ENCODE data around the gene HSPD1. TPM values are rescaled to one million over a fixed set of nuclear protein-coding genes. Genes with fewer than 3 reads are reported as not detected.
"Not testable (repeated sequence)": the region's sequence is repeated elsewhere in the genome, so short reads cannot be mapped to it uniquely, and the experiment has no call there.

The HSPD1 gene
- polyA plus RNA-seq, 4 donors, result 590 to 632 (median 608) TPM

DNA sequence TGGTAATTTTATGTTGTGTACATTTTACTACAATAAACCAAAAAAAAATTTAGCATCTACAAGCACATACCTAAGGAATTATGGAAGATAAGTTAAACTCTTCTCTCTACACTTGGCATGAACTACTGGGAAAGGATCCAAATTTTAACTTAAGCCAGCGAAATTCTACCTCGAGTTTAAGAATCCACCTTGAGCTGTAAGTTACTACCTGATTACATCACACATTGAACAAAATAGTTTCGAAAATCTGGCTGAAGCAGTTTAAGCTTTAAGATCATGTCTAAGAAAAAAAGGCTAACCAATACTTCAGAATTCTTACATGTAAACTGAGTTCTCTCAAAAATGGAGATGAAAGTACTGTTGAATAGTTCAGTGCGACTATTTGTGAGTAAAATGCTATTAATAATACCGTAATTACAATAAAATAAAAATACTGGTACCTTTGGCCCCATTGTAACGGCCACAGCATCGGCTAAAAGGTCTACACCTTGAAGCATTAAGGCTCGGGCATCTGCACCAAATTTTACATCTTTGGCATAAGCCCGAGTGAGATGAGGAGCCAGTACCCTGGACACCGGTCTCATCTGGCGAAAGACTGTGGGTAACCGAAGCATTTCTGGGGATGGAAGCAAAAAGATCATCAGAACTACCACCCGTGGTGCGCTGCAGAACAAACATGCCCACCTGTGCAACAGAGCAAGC is 1.3 kb downstream of the HSPD1 start:
- DNase-seq (ENCODE audit: low read depth in 4 of 4, low spot score in 3 of 4), result no peak

DNA sequence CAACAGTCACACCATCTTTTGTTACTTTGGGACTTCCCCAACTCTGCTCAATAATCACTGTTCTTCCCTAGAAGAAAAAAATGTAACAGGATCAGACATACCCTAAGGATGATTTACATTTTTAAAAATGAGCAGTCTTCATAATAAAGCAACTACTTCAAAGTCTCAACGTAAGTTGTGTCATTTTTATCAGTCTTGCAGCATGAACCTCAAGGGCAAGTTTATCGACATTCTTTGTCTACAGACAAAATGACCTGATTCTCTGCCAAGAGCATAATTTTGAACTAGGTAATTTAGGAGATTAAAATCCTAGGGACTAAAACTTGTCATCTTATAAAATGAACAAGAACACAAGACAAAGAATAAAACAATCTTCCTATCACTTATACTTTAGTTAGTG is 2.3 kb downstream of the HSPD1 start:
- DNase-seq (ENCODE audit: low read depth in 4 of 4, low spot score in 3 of 4), result no peak

DNA sequence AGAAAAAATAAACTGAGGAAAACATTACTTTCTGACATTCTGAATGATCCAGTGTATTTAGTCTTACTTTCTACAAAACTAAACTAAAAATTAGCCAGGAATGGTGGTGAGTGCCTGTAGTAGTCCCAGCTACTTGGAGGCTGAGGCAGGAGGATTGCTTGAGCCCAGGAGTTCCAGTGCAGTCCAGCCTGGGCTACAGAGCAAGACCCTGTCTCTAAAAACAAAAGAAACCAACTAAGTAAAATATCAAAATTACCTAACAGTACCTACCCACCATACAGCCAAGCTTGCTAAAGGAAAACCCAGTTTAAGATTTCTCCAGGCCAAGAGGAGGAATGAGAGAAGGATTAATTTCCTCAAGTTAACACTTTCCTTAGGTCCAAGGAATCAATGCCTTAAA is 2.9 kb downstream of the HSPD1 start:
- no peak for DNase-seq (ENCODE audit: low read depth in 4 of 4, low spot score in 3 of 4)

DNA sequence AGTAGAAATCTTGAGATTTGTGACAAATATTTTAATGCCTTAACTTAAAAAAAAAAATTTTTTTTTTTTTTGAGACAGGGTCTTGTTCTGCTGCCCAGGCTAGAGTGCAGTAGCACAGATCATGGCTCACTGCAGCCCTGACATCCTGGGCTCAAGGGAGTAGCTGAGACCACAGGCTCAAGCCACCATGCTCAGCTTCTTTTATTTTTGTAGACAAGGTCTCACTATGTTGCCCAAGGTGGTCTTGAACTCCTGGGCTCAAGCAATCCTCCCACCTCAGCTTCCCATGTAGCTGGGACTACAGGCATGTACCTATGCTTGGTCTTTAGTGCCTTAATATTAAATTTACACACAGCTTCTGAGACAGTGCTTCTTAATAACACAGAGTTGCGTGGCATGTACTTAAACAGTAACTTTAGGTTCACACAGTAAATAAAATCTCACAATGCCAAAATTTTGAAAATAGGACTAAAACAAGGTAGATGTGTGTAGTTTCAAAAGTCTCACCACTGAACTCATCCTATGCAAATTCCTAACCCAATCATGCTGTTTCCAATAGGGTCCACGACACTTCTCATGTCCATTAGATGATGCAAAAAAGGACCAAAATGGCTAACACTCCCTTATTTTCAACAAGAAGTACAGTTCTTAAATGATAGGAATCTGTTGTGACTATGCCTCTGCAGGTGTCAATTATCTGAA is 4.1 kb downstream of the HSPD1 start:
- DNase-seq (ENCODE audit: low read depth in 4 of 4, low spot score in 3 of 4), result no peak

DNA sequence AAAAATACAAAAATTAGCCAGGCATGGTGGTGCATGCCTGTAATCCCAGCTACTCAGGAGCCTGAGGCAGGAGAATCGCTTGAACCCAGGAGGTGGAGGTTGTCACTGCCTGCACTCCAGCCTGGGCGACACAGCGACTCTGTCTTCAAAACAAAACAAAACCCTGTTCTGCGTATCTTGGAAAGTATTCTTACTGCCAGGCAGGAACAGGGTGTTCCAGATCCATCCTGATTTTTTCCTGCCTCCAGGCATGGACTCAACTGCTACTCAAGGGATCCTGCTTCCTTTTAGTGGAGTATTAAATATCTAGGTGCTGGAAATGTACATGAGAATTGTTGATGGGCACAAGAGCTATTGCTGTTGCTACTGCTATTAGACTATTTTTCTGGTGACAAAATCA is 12.3 kb downstream of the HSPD1 start:
- no peak for DNase-seq (ENCODE audit: low read depth in 4 of 4, low spot score in 3 of 4)

DNA sequence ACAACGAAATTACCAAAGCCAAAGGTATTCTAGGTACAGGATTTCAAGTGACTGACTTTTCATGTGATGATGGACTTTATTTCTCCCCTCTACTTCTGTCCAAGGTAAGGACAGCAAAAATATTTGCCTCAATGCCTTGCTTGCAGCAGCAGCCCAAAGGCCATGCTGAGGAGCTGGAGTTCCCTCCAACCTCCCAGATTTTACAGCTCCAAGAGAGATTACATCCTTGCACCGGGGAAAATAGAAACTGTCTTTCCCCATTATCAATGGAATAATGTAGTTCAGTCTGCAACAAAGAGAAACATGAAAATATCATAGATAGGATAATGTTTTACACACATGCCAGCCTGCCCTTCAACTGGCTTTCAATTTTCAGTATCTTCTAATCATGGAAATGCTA is 13.5 kb downstream of the HSPD1 start:
- no peak for DNase-seq (ENCODE audit: low read depth in 4 of 4, low spot score in 3 of 4)

DNA sequence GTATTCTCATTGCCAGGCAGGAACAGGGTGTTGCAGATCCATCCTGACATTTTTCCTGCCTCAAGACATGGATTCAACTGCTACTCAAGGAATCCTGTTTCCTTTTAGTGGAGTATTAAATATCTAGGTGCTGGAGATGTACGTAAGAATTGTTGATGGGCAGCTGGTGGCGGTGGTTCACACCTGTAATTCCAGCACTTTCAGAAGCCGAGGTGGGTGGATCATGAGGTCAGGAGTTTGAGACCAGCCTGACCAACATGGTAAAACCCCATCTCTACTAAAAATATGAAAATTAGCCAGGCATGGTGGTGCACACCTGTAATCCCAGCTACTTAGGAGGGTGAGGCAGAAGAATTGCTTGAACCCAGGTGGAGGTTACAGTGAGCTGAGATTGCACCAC is 15.4 kb downstream of the HSPD1 start:
- DNase-seq (ENCODE audit: low read depth in 4 of 4, low spot score in 3 of 4), result not testable (repeated sequence)

DNA sequence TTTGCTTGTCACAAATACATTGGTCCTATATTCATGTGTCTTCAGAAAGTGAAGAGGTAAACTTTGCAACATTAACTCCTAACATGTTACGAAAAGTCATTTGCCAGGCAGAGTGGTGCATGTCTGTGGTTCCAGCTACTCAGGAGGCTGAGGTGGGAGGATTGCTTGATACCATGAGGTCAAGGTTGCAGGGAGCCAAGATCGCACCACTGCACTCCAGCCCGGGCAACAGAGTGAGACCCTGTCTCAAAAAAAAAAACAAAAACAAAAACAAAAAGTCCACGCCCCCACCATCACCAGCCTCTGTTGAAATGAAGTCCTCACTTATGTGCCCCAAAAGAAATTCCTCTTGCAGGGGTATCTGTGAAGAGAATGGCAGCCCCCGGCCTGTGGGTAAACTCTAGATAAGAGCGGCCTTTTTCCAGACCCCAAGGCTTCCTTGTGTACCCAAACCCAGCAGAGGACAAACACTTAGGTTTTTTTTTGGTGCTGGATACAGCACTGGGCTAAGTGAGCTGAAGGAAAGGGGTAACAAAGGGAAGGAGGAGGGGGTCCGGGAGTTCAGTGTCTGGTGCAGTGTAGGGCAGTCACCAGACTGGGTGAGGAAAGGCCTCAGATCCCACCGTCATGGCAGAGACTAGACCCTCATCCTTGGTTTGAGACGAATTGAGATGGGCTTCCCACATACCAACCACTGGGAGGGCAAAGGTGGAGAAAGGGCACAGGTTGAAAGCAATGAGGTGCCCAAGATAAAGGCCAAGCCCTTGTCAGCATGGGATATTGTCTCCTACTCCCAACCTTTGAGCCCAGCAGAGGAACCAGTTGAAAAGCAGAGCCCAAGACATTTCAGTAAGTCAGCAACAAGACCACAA is 19.2 kb downstream of the HSPD1 start:
- no peak for DNase-seq (ENCODE audit: low read depth in 4 of 4, low spot score in 3 of 4)

DNA sequence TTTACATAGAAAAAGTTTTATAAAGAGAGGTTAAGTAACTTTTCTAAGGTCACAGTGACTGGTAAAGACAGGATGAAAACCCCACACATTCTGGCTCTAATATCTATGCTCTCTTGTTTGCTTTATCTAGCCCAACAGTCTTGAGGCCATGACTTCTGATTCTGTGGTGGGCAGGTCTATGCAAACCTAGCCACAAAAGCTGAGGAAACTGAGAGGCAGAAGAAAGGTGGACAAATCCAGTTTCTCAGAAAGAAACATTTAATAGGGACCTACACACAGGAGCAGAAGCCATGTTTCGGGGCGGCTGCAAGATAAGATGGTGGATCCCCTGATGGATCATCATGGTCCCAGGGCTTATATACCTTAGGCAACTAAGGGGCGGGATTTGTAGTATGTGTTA is 21.8 kb downstream of the HSPD1 start:
- DNase-seq (ENCODE audit: low read depth in 4 of 4, low spot score in 3 of 4), result no peak

DNA sequence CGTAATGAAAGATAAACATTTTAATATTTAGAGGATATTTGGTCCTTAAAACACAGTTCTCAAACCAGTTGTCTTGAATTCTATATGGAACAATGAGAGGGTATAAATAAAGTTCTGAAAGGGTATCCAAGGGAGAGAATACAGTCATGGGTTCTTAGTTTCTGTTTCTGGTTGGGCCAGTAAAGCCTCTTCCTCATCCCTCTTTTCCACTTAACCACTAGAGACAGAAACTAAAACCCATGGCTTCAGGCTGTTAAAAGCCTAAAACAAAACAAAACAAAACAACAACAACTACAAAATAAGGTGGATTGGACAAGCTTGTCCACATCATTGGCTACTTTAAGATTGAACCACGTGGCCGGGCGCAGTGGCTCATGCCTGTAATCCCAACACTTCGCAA is 27.5 kb downstream of the HSPD1 start:
- no peak for DNase-seq (ENCODE audit: low read depth in 4 of 4, low spot score in 3 of 4)

DNA sequence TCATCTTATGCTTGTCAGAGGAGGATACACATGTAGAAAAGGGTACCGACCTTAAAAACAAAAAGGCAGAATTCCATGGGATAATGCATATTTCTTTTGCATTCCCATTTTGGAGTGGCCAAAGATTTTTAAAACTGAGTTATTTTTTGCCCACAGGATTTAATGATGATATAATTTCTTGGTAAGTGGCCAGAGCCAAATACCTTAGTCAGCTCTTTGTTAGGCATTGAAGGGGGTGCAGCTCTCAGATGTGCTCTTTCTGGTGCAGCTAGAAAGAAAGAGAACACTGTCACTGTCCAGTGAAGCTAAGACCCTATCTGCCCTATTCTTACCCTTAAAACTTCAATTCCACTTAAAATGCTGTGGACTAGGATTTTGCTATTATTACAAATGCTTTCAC is 35.5 kb downstream of the HSPD1 start:
- DNase-seq (ENCODE audit: low read depth in 4 of 4, low spot score in 3 of 4), result no peak

DNA sequence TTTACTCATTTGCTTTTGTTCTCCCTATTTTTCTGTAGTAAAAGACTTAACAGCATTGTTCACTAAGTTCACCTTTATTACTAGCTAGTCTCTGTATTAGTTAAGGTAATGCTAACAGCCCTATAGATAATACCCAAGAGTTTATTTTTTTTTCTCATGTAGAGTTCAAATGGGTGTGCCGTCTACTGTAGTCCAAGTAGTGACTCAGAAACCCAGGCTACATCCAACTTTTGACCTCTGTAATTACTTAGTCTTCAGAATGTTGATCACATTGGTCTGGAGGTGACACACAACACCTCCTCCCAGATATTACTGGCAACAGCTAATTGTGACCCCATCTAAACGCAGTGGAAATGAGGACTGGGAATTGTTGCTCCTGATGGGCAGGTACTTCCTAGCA is 38.6 kb downstream of the HSPD1 start:
- no peak for DNase-seq (ENCODE audit: low read depth in 4 of 4, low spot score in 3 of 4)

DNA sequence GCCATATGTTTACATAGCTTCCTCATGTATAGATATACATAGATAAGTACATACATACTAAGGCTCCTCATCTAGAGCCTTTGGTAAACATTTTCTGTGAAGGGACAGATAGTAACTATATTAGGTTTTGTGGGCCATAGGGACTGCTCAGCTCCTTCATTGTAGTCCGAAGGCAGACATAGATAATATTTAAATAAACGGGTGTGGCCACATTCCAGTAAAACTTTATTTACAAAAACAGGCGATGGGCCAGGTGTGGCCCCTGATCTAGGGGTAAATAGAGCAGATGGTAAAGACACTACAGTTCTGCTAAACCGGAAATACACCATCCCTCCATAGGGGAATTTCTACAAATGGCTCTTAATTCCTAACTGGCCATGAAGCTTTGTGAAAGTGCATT is 39.0 kb downstream of the HSPD1 start:
- no peak for DNase-seq (ENCODE audit: low read depth in 4 of 4, low spot score in 3 of 4)

DNA sequence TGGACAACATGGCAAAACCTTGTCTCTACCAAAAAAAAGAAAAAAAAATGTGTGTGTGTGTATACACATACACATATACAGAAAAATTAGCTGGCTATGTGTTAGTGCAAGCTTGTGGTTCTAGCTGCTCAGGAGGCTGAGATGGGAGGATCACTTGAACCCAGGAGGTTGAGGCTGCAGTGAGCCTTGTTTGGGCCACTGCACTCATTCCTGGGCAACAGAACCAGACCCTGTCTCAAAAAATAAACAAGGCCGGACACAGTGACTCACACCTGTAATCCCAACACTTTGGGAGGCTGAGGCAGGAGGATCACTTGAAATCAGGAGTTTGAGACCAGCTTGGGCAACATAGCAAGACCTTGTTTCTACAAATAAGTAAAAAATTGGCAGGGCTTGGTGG is 44.2 kb downstream of the HSPD1 start:
- DNase-seq (ENCODE audit: low read depth in 4 of 4, low spot score in 3 of 4), result no peak

DNA sequence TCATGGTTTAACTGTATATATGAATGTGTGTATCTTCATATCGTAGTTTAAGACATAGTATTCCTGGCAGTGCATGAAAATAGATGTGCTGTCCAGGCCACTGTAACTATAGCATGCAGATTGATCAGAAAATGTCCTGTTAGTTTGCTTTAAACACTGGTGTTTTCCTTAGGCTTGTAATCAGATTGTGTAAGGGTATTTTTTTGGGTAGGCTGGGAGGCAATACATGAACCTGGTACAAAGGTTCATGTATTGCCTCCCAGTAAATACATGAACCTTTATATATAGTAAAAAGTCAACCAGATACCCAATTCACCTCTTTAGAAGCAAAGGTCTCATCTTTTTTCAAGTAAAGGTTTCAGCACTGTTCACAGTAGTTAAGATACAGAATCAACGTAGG is 44.7 kb downstream of the HSPD1 start:
- DNase-seq (ENCODE audit: low read depth in 4 of 4, low spot score in 3 of 4), result no peak

DNA sequence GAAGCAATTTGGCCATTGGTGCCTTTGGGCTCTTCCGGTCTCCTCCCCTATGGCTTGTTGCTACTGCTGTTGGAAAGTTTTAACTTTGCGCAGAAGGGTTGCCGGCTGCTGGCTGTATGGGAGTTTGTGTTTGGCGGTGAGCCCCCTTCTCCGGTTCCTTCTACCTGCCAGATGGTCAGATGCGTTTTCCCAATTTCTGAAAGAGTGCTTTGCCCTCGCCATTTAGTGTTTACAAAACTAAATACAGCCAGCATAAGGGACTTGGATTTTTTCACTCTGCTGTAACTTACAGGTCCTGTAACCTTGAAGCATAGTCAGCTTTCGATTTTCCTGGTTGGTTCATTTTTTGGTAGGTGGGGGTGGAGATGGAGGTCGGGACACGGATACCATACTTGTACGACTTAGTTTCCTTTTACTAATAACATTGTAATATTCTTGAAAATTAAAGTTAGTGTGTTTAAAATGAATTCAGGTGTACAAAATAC is 45.7 kb downstream of the HSPD1 start:
- peak in 3 of 4 donors; percentile 65 to 69 (median 67) for DNase-seq (ENCODE audit: low read depth in 4 of 4, low spot score in 3 of 4)

DNA sequence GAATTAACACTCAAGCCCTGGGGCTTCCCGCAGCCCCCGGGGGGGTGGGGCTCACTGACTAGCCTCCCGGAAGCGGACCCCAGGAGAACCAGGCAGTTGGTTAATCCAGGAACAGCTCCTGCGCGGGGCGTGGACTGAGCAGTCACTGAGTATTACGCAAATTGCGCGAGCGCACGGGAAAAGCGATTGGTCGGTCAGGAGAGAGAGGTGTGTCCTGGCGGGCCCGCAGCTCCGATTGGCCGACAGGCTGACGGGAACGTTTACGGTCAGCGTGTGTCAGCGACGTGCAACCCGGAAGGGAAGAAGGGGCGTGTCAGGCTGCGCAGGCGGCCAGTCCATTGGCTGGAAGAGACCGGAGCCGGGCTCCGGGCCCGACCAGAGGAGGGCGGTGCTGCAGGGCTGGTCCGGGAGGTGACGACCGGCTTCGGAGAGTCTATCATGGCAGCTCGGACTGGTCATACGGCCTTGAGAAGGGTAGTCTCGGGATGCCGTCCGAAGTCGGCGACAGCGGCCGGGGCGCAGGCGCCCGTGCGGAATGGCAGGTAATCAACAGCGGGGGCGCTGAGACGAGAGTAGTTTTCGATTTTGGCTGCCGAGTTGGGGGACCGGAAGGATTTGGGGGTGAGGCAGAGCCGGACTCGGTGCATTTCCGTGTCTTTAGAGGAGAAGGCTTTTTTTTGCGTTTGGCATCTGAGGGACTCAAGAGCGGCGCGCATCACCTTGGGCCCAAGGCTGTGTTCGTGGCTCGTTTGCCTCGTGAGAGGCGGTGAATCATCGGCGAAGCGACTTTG is 46.3 kb downstream of the HSPD1 start, which contains the start of gene COQ10B:
Gene COQ10B (plus strand): TSS at position 430 of the 791 bp plus-strand sequence. CDS start 9 bp downstream, at position 439.
- DNase-seq (ENCODE audit: low read depth in 4 of 4, low spot score in 3 of 4), result peak; percentile 97 to 99 (median 98)

DNA sequence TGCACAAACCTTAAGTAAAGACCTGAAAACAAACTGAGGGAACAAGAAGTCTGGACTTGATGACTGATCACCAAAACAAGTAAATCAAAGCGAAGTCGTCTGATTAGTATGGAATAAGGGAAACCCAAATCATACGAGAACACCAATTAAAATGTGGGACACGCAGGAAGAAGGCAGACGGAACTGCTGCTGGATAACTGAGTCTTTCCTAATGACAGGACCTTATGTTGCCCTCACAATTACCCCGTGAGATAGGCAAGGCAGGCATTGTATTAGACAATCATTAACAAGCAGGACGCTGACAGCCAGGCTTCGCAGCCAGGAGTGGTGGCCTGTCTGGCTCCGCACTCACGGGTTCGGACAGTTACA is 46.9 kb downstream of the HSPD1 start:
- no peak for DNase-seq (ENCODE audit: low read depth in 4 of 4, low spot score in 3 of 4)

DNA sequence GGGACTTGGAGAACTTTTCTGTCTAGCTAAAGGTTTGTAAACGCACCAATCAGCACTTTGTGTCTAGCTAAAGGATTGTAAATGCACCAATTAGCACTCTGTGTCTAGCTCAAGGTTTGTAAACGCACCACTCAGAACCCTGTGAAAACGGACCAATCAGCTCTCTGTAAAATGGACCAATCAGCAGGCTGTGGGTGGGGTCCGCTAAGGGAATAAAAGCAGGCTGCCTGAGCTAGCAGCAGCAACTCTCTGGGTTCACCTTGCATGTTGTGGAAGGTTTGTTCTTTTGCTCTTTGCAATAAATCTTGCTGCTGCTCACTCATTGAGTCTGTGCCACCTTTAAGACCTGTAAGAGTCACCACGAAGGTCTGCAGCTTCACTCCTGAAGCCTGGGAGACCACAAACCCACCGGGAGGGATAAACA is 48.7 kb downstream of the HSPD1 start:
- DNase-seq (ENCODE audit: low read depth in 4 of 4, low spot score in 3 of 4), result not testable (repeated sequence)

DNA sequence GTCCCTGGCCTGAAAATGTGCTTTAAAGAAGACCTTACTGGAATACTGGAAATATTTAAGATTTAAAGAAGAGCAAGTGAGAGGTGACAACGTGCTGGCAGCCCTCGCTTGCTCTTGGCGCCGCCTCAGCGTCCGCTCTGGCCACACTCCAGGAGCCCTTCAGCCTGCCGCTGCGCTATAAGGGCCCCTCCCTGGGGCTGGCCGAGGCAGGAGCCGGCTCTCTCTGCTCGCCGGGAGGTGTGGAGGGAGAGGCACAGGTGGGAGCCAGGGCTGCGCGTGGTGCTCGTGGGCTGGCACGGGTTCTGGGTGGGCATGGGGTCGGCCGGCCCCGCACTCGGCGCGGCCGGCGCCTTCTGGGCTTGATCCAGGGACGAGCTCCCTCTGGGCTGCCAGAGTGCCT is 49.2 kb downstream of the HSPD1 start:
- no peak for DNase-seq (ENCODE audit: low read depth in 4 of 4, low spot score in 3 of 4)

Measured in right renal pelvis (tissue), 4 donors.